Measurements from ENCODE around the gene DYNC2I2.
A peak's percentile ranks its signal among the peaks of the same experiment; 100 is the strongest.
"Not testable (repeated sequence)": the region's sequence is repeated elsewhere in the genome, so short reads cannot be mapped to it uniquely, and the experiment has no call there.

Gene DYNC2I2

GRCh38 chr9:128684325-128685199 lies 27.9 kb upstream of the DYNC2I2 start:
- no peak for TF ChIP-seq CTCF (IDR thresholded peaks at IDR 0.05; ENCODE audit: low read depth, low read length, missing control alignments)
- H3K4me3 ChIP-seq (replicated peaks; ENCODE audit: low read depth, low read length): peak overlapping the region; percentile 69
- DNase-seq (ENCODE audit: extremely low read depth, low read depth): peak; percentile 48

GRCh38 chr9:128684065-128684324 lies 27.3 kb upstream of the DYNC2I2 start:
- no peak for TF ChIP-seq CTCF (IDR thresholded peaks at IDR 0.05; ENCODE audit: low read depth, low read length, missing control alignments)
- peak overlapping the region; percentile 69 for H3K4me3 ChIP-seq (replicated peaks; ENCODE audit: low read depth, low read length)
- DNase-seq (ENCODE audit: extremely low read depth, low read depth): no peak

- TF ChIP-seq CTCF (IDR thresholded peaks at IDR 0.05; ENCODE audit: low read depth, low read length, missing control alignments): no peak
- DNase-seq (ENCODE audit: extremely low read depth, low read depth): no peak
- peak overlapping the region; percentile 69 for H3K4me3 ChIP-seq (replicated peaks; ENCODE audit: low read depth, low read length)
Measured at GRCh38 chr9:128683340-128684064, 26.9 kb upstream of the DYNC2I2 start.

GRCh38 chr9:128677794-128678193 lies 21.1 kb upstream of the DYNC2I2 start:
- no peak for DNase-seq (ENCODE audit: extremely low read depth, low read depth)
- H3K4me3 ChIP-seq (replicated peaks; ENCODE audit: low read depth, low read length): no peak overlapping the region
- no peak for TF ChIP-seq CTCF (IDR thresholded peaks at IDR 0.05; ENCODE audit: low read depth, low read length, missing control alignments)

- DNase-seq (ENCODE audit: extremely low read depth, low read depth): no peak
- TF ChIP-seq CTCF (IDR thresholded peaks at IDR 0.05; ENCODE audit: low read depth, low read length, missing control alignments): no peak
- H3K4me3 ChIP-seq (replicated peaks; ENCODE audit: low read depth, low read length): no peak overlapping the region
Measured at GRCh38 chr9:128675382-128675781, 18.7 kb upstream of the DYNC2I2 start.

GRCh38 chr9:128669786-128670185 lies 13.1 kb upstream of the DYNC2I2 start:
- no peak for TF ChIP-seq CTCF (IDR thresholded peaks at IDR 0.05; ENCODE audit: low read depth, low read length, missing control alignments)
- DNase-seq (ENCODE audit: extremely low read depth, low read depth): no peak
- H3K4me3 ChIP-seq (replicated peaks; ENCODE audit: low read depth, low read length): no peak overlapping the region

GRCh38 chr9:128666481-128666941 lies 9.9 kb upstream of the DYNC2I2 start:
- not testable (repeated sequence) for H3K4me3 ChIP-seq (replicated peaks; ENCODE audit: low read depth, low read length); DNase-seq (ENCODE audit: extremely low read depth, low read depth)

Measured in HFF-Myc (cell line).